ENCODE measurements around the gene CCSER1.
"Not testable (repeated sequence)": the region's sequence is repeated elsewhere in the genome, so short reads cannot be mapped to it uniquely, and the experiment has no call there.

The CCSER1 gene

DNA sequence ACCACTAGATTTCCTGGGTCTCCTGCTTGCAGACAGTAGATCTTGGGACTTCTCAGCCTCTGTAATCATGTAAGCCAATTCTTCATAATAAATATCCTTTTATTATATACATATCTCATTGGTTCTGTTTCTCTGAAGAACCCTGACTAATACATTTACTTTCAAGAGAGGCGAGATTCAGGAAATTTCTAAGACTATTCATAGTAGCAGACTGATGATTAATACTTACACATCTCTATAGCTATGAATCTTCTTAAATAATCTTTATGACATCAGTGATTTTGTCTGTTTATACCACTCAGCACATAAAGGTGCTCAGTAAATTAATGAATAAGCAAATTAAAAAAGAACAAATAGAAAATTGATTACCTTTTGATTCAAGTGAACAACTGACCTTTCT lies 1494.3 kb downstream of the CCSER1 start:
- H4K20me1 ChIP-seq (ENCODE audit: insufficient read depth, low read length), result no peaks in the 10 kb centered on the region
- no peak overlapping the region for H3K9ac ChIP-seq (ENCODE audit: low read length)
- H3K27ac ChIP-seq (ENCODE audit: low read depth, low read length, poor library complexity, severe bottlenecking), result no peak overlapping the region
- no peaks in the 10 kb centered on the region for H3F3A ChIP-seq (ENCODE audit: insufficient read depth, low read length)
- no peaks in the 10 kb centered on the region for H3K79me2 ChIP-seq (ENCODE audit: insufficient read depth, low read length)
- no peaks in the 10 kb centered on the region for H3K9me3 ChIP-seq (ENCODE audit: low read length)
- no peak overlapping the region for H2AFZ ChIP-seq (ENCODE audit: low read length)
- TF ChIP-seq, protein P1, sequence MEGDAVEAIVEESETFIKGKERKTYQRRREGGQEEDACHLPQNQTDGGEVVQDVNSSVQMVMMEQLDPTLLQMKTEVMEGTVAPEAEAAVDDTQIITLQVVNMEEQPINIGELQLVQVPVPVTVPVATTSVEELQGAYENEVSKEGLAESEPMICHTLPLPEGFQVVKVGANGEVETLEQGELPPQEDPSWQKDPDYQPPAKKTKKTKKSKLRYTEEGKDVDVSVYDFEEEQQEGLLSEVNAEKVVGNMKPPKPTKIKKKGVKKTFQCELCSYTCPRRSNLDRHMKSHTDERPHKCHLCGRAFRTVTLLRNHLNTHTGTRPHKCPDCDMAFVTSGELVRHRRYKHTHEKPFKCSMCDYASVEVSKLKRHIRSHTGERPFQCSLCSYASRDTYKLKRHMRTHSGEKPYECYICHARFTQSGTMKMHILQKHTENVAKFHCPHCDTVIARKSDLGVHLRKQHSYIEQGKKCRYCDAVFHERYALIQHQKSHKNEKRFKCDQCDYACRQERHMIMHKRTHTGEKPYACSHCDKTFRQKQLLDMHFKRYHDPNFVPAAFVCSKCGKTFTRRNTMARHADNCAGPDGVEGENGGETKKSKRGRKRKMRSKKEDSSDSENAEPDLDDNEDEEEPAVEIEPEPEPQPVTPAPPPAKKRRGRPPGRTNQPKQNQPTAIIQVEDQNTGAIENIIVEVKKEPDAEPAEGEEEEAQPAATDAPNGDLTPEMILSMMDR (IDR thresholded peaks at IDR 0.05; ENCODE audit: low read length), result no peak
- no peak for TF ChIP-seq EZH2 (IDR thresholded peaks at IDR 0.05; ENCODE audit: borderline replicate concordance, low read length)
- no peaks in the 10 kb centered on the region for H3K9me2 ChIP-seq (ENCODE audit: low read depth, low read length)
- H3K4me3 ChIP-seq (ENCODE audit: low read depth, low read length, poor library complexity, severe bottlenecking), result no peak overlapping the region
- H3K27me3 ChIP-seq (ENCODE audit: insufficient read depth, low read length), result no peaks in the 10 kb centered on the region
- H3K4me2 ChIP-seq (ENCODE audit: low read length), result no peak overlapping the region
- H3K36me3 ChIP-seq (ENCODE audit: insufficient read depth, low read length), result no peaks in the 10 kb centered on the region
- H3K4me1 ChIP-seq (ENCODE audit: insufficient read depth, low read length, severe bottlenecking), result no peaks in the 10 kb centered on the region

GRCh38 chr4:91622925-91623602 lies 1495.9 kb downstream of the CCSER1 start:
- Histone ChIP-seq H3K79me2 (ENCODE audit: insufficient read depth, low read length) (no peaks in the 10 kb centered on the region), H3K36me3 (ENCODE audit: insufficient read depth, low read length) (no peaks in the 10 kb centered on the region), H4K20me1 (ENCODE audit: insufficient read depth, low read length) (no peaks in the 10 kb centered on the region), H3K4me3 (ENCODE audit: low read depth, low read length, poor library complexity, severe bottlenecking) (no peak overlapping the region), H3K9me2 (ENCODE audit: low read depth, low read length) (no peaks in the 10 kb centered on the region), H3K9ac (ENCODE audit: low read length) (no peak overlapping the region), H2AFZ (ENCODE audit: low read length) (no peak overlapping the region), H3F3A (ENCODE audit: insufficient read depth, low read length) (no peaks in the 10 kb centered on the region), H3K4me1 (ENCODE audit: insufficient read depth, low read length, severe bottlenecking) (no peaks in the 10 kb centered on the region), H3K27ac (ENCODE audit: low read depth, low read length, poor library complexity, severe bottlenecking) (no peak overlapping the region), H3K4me2 (ENCODE audit: low read length) (no peak overlapping the region), H3K9me3 (ENCODE audit: low read length) (no peaks in the 10 kb centered on the region), H3K27me3 (ENCODE audit: insufficient read depth, low read length) (no peaks in the 10 kb centered on the region)
- TF ChIP-seq, protein P1 (IDR thresholded peaks at IDR 0.05; ENCODE audit: low read length), result no peak
- no peak for TF ChIP-seq EZH2 (IDR thresholded peaks at IDR 0.05; ENCODE audit: borderline replicate concordance, low read length)

- H3K4me2 ChIP-seq (ENCODE audit: low read length); H3K27ac ChIP-seq (ENCODE audit: low read depth, low read length, poor library complexity, severe bottlenecking); H3K4me1 ChIP-seq (ENCODE audit: insufficient read depth, low read length, severe bottlenecking); H3K9me3 ChIP-seq (ENCODE audit: low read length); H3K9ac ChIP-seq (ENCODE audit: low read length); H3K4me3 ChIP-seq (ENCODE audit: low read depth, low read length, poor library complexity, severe bottlenecking); H3K9me2 ChIP-seq (ENCODE audit: low read depth, low read length); H3K79me2 ChIP-seq (ENCODE audit: insufficient read depth, low read length); H3K36me3 ChIP-seq (ENCODE audit: insufficient read depth, low read length); H3F3A ChIP-seq (ENCODE audit: insufficient read depth, low read length); H2AFZ ChIP-seq (ENCODE audit: low read length); H3K27me3 ChIP-seq (ENCODE audit: insufficient read depth, low read length); H4K20me1 ChIP-seq (ENCODE audit: insufficient read depth, low read length): not testable (repeated sequence)
These were observed 1496.4 kb downstream of the CCSER1 start for GRCh38 chr4:91623603-91623967.

- no peak overlapping the region for H2AFZ ChIP-seq (ENCODE audit: low read length)
- no peak overlapping the region for H3K4me2 ChIP-seq (ENCODE audit: low read length)
- H3K9me2 ChIP-seq (ENCODE audit: low read depth, low read length), result no peaks in the 10 kb centered on the region
- H4K20me1 ChIP-seq (ENCODE audit: insufficient read depth, low read length), result no peaks in the 10 kb centered on the region
- H3K79me2 ChIP-seq (ENCODE audit: insufficient read depth, low read length), result no peaks in the 10 kb centered on the region
- H3F3A ChIP-seq (ENCODE audit: insufficient read depth, low read length), result no peaks in the 10 kb centered on the region
- H3K36me3 ChIP-seq (ENCODE audit: insufficient read depth, low read length), result no peaks in the 10 kb centered on the region
- H3K4me3 ChIP-seq (ENCODE audit: low read depth, low read length, poor library complexity, severe bottlenecking), result no peak overlapping the region
- H3K27ac ChIP-seq (ENCODE audit: low read depth, low read length, poor library complexity, severe bottlenecking), result no peak overlapping the region
- no peaks in the 10 kb centered on the region for H3K9me3 ChIP-seq (ENCODE audit: low read length)
- no peaks in the 10 kb centered on the region for H3K4me1 ChIP-seq (ENCODE audit: insufficient read depth, low read length, severe bottlenecking)
- TF ChIP-seq, protein P1 (IDR thresholded peaks at IDR 0.05; ENCODE audit: low read length), result no peak
- TF ChIP-seq EZH2 (IDR thresholded peaks at IDR 0.05; ENCODE audit: borderline replicate concordance, low read length), result no peak
- no peak overlapping the region for H3K9ac ChIP-seq (ENCODE audit: low read length)
- no peaks in the 10 kb centered on the region for H3K27me3 ChIP-seq (ENCODE audit: insufficient read depth, low read length)
These were observed 1502.9 kb downstream of the CCSER1 start for GRCh38 chr4:91630054-91630453.

All from OCI-LY1 (cell line).